Activated CD4-positive, alpha-beta T cell treated with anti-CD3 and anti-CD28 coated beads, Interleukin-2, amount 10 ng/mL, durations not matched to agents 24 days and 14 days (primary cell): ENCODE measurements around the gene ERN2. TPM values are rescaled to one million over a fixed set of nuclear protein-coding genes. Genes with fewer than 3 reads are reported as not detected.

Experiments
- DNase-seq: peaks from one replicate; pipeline ENCODE4 v3.0.0; 2022
- H3K27ac Mint-ChIP-seq: one replicate; pipeline ENCODE4 v1.8.0; 2022; ENCODE audit warnings: mild to moderate bottlenecking, mixed read lengths
- H3K27me3 Mint-ChIP-seq: one replicate; pipeline ENCODE4 v1.8.0; 2022; ENCODE audit warnings: mixed read lengths
- H3K36me3 Mint-ChIP-seq: one replicate; pipeline ENCODE4 v1.8.0; 2022; ENCODE audit warnings: low read depth, mild to moderate bottlenecking, mixed read lengths
- H3K4me1 Mint-ChIP-seq: one replicate; pipeline ENCODE4 v1.8.0; 2021; ENCODE audit warnings: mixed read lengths
- H3K4me3 Mint-ChIP-seq: one replicate; pipeline ENCODE4 v1.8.0; 2022; ENCODE audit warnings: mild to moderate bottlenecking, moderate library complexity, mixed read lengths
- H3K9me3 Mint-ChIP-seq: one replicate; pipeline ENCODE4 v1.8.0; 2021; ENCODE audit warnings: mixed read lengths
- intact Hi-C: fragments of 100-400 bp; cut with micrococcal nuclease; formaldehyde crosslinking; loops from one replicate; pipeline ENCODE4 v1.15.1; 2023
- total RNA-seq: library from RNA; stranded (reverse); gene quantifications from 2 replicates; pipeline ENCODE4 v1.2.3, GENCODE V29; 2022

Gene ERN2
- total RNA-seq, 1 donor from 2014 or later = not detected

DNA sequence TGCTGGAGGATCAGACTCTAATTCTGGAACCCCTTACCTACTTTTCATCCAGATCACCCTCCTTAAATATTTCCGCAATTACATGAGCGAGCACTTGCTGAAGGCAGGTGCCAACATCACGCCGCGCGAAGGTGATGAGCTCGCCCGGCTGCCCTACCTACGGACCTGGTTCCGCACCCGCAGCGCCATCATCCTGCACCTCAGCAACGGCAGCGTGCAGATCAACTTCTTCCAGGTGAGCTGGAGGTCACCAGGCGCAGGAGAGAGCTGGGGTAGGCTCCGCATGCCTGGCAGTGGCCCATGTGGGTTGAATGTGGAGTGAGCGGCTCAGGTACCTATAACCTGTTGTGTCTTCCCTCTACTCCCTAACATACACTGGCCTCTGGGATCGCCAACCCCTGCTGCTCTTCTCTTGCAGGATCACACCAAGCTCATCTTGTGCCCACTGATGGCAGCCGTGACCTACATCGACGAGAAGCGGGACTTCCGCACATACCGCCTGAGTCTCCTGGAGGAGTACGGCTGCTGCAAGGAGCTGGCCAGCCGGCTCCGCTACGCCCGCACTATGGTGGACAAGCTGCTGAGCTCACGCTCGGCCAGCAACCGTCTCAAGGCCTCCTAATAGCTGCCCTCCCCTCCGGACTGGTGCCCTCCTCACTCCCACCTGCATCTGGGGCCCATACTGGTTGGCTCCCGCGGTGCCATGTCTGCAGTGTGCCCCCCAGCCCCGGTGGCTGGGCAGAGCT, 23.4 kb downstream of the ERN2 start:
- DNase-seq = no peak
- peaks cover 56% of the 10 kb centered on the region for H3K36me3 Mint-ChIP-seq
- H3K27me3 Mint-ChIP-seq = no peaks in the 10 kb centered on the region
- peaks cover 3% of the 10 kb centered on the region for H3K4me1 Mint-ChIP-seq
- H3K4me3 Mint-ChIP-seq = no peak overlapping the region
- no peak overlapping the region for H3K27ac Mint-ChIP-seq
- intact Hi-C loops = no loop called here
- no peaks in the 10 kb centered on the region for H3K9me3 Mint-ChIP-seq

DNA sequence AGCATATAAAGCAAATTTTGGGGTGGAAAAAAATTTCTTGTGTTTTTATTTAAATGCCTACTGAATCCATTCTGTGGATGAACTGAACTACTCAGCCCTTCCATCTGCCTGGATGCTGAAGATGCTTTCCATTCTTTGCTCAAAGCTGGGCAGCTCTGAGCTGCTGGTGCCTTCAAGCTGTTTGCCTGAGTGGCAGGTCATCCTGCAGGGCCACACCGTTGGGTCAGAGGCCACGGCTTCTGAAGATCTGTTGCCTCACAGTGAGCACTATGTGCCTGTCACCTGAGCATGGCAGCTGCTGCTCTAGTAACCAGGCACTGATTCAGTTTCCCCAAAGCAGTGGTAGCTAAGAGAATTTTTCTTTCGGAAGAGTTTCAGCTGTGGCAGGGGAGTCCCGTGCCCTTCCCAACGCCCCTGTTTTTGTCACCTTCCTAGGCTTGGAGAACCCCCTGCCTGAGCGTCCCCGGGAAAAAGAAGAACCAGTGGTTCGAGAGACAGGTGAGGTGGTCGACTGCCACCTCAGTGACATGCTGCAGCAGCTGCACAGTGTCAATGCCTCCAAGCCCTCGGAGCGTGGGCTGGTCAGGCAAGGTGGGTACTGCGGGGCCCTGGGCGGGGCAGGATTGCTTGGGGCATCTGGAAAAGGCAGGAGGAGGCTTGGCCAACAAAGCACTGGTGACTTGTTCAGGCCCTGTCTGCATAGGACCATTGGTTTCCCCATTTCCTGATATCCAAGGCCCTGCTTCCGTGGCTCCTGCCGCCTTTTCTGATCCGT, 25.8 kb downstream of the ERN2 start:
- DNase-seq = no peak
- peaks cover 71% of the 10 kb centered on the region for H3K36me3 Mint-ChIP-seq
- no peak overlapping the region for H3K4me3 Mint-ChIP-seq
- intact Hi-C loops = no loop called here
- no peaks in the 10 kb centered on the region for H3K9me3 Mint-ChIP-seq
- H3K27ac Mint-ChIP-seq = no peak overlapping the region
- peaks cover 8% of the 10 kb centered on the region for H3K4me1 Mint-ChIP-seq
- no peaks in the 10 kb centered on the region for H3K27me3 Mint-ChIP-seq

DNA sequence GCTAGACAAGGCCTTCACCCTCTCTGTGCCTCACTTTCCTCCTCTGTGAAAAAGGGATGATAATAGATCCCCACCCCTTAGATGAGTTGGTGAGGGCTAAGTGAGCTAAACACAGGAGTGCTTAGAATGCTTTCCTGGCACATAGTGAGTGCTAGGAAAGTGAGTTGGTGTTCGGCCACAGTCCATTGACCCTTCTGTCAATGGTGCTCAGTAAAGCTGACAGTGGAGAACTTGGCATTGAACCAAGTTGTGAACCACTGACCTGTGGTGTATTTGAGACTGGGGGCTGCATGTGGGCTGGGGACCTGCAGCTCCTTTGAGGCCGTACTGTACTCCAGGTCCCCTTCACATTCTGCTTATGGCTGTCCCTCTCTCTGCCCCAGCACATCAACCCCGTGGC, 29.5 kb downstream of the ERN2 start:
- Mint-ChIP-seq H3K27me3 (no peaks in the 10 kb centered on the region), H3K36me3 (peaks cover 67% of the 10 kb centered on the region), H3K27ac (no peak overlapping the region), H3K9me3 (no peaks in the 10 kb centered on the region), H3K4me1 (peaks cover 36% of the 10 kb centered on the region), H3K4me3 (no peak overlapping the region)
- no peak for DNase-seq
- intact Hi-C loops = no loop called here

DNA sequence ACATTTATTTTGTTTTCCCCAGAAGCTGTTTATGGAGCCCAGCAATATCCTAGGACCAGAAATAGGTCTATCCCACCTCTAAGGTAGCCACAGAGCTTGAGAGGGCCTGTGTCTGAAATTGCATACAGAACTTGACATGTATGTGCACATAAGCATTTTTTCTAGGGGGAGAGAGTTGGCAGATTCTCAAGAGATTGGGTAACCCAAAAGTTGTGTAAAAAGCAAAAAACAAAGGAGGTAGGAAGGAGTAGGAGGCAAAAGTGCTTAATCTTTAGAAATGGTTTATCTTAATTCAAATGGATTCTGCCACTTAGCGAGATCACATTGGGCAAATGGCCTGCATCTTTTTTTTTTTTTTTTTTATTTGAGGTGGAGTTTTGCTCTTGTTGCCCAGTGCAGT, 30.8 kb downstream of the ERN2 start:
- Mint-ChIP-seq H3K9me3 (no peaks in the 10 kb centered on the region), H3K4me3 (no peak overlapping the region), H3K4me1 (peaks cover 39% of the 10 kb centered on the region), H3K27me3 (no peaks in the 10 kb centered on the region), H3K36me3 (peaks cover 54% of the 10 kb centered on the region), H3K27ac (peak overlapping the region; percentile 0)
- DNase-seq = no peak
- intact Hi-C loops = no loop called here

DNA sequence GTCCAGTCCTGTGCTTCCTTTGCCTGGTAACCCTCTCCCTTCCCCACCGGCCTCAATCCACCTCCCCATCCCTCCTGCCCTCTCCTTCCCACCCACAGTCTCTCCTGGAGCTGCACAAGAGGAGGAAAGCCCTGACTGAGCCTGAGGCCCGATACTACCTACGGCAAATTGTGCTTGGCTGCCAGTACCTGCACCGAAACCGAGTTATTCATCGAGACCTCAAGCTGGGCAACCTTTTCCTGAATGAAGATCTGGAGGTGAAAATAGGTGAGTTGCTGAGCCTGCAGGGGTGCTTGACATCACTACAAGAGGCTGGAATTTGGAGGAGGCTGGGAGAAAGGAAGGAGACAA, 33.1 kb downstream of the ERN2 start:
- no peak for DNase-seq
- peak overlapping the region; percentile 92 for H3K4me3 Mint-ChIP-seq
- intact Hi-C loops = loop anchor here (2.0 kb wide), 1 partner anchor 39 kb away; the partner anchor contains the start of genes DCTN5 and PALB2
- H3K27me3 Mint-ChIP-seq = no peaks in the 10 kb centered on the region
- H3K36me3 Mint-ChIP-seq = peaks cover 36% of the 10 kb centered on the region
- H3K27ac Mint-ChIP-seq = peak overlapping the region; percentile 85
- H3K4me1 Mint-ChIP-seq = peaks cover 38% of the 10 kb centered on the region
- H3K9me3 Mint-ChIP-seq = no peaks in the 10 kb centered on the region

DNA sequence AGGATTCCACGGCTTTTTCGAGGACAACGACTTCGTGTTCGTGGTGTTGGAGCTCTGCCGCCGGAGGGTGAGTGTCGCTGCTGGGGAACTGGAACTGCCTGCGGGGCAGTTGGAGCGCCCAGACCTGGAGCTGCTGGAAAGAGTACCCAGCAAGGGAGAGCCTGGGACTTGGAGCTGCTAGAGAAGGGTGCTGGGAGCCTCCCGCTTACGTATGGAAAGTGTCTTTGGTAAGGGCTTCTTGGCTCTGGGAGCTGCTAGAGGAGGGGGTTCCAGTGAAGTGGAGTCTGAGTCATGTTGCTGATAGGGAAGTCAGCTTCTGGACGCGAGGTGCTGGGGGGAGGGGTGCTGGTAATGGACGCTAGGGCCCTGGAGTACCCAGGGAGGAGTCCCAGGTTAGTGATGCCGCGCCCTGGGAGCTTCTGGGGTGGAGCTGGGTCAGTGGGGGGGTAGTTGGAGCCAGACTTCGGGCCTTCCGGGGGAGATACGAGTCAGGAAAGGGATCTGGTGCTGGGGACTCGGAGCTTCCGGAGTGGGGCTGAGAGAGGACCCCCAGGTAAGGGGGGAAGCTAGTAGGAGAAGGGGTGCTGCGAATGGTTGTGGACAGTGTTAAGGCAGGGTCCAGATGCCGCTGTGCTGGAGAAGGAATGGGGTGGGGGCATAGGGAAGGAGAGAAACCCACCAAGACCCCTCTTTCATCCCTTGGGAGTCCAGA, 33.6 kb downstream of the ERN2 start:
- Mint-ChIP-seq H3K4me1 (peaks cover 38% of the 10 kb centered on the region), H3K36me3 (peaks cover 34% of the 10 kb centered on the region), H3K9me3 (no peaks in the 10 kb centered on the region), H3K27me3 (no peaks in the 10 kb centered on the region), H3K27ac (peak overlapping the region; percentile 85), H3K4me3 (peak overlapping the region; percentile 92)
- peak; percentile 74 for DNase-seq
- intact Hi-C loops = loop anchor here (2.0 kb wide), 1 partner anchor 39 kb away; the partner anchor contains the start of genes DCTN5 and PALB2

DNA sequence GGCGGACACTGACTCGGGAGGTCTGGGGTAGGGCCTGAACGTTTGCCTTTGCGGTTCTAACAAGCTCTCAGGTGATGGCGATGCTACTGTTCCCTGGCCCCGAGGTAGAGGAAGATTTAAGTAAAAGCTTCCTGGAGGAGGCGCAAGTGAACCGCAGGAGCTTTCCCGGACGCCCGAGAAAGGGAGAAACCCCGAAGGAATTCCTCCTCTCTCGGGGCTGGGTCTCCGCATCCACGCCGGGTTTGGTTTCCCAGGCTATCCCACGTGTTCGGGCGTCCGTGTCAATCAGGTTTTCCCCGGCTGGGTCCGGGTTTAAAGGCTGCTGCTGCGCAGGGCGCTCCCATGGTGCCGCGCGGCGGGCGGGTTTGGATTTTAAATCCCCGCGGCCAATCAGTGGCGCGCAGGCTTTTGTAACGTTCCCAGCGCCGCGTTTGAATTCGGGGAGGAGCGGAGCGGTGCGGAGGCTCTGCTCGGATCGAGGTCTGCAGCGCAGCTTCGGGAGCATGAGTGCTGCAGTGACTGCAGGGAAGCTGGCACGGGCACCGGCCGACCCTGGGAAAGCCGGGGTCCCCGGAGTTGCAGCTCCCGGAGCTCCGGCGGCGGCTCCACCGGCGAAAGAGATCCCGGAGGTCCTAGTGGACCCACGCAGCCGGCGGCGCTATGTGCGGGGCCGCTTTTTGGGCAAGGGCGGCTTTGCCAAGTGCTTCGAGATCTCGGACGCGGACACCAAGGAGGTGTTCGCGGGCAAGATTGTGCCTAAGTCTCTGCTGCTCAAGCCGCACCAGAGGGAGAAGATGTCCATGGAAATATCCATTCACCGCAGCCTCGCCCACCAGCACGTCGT, 34.4 kb downstream of the ERN2 start, which contains the start of gene PLK1:
PLK1 (plus strand) TSS at position 460 of the 844 bp plus-strand sequence; CDS start at position 504, 44 bp downstream.
- peaks cover 36% of the 10 kb centered on the region for H3K4me1 Mint-ChIP-seq
- intact Hi-C loops = loop anchor here (1.0 to 2.0 kb wide), 2 partner anchors 38 to 121 kb away; partner anchors contain the start of genes DCTN5, EARS2, PALB2 and UBFD1
- H3K36me3 Mint-ChIP-seq = peaks cover 31% of the 10 kb centered on the region

DNA sequence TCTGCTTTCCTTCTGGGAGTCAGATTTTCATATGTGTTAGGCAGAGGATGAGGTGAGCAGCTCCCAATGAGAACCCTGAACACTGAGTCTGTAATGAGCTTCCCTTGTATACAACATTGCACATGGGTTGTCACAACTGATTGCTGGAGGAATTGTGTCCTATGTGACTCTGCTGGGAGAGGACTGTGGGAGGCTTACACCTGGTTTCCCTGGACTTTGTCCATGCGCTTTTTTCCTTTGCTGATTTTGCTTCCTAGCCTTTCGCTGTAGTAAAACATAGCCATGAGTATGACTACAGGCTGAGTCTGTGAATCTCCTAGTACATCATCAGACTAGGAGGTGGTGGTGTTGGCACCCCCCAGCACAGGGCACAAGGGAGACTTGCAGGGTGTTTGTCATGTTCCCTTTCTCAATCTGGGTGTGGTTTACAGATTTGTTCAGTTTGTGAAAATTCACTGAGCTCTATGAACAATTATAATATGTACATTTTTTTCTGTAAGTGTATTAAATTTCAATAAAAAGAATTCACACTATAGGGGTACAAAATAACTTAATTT, 36.0 kb downstream of the ERN2 start:
- no peak for DNase-seq
- H3K36me3 Mint-ChIP-seq = peaks cover 26% of the 10 kb centered on the region

More for the DNA sequence above, 34.4 kb downstream of the ERN2 start, which contains the start of gene PLK1:
- Mint-ChIP-seq H3K9me3 (no peaks in the 10 kb centered on the region), H3K27me3 (no peaks in the 10 kb centered on the region), H3K4me3 (peak within 1 kb of the TSS; percentile 92), H3K27ac (peak within 1 kb of the TSS; percentile 85)
- peak; percentile 96 for DNase-seq

DNA sequence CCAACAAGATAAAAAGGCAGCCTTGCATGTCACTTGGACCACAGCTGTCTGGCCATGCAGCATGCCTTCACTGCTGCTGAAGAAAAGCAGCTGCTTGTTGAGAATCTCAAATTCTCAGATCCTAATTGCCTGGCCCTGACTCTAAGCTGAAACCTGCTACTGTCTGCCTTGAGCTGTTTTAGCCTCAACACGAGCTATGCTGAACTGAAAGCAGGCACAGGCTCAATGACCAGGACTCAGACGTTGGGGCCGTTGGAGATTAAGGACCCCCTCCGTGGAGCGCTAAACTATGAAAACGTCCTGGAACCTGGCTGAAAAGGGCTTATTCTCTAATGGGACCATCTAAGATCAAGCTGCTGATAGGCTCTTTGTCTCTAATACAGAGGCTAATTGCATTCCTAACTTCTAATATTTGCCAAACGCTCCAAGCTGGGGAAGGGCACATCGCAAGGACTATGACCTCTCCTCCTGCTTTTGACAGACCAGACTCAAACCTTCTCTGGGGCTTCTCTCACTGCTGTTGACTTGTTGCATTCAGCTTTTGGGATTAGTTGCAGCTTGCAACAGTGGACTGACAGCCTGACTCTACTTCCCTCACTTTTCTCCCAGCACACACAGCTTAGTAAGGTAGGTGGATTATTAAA, 38.9 kb downstream of the ERN2 start:
- H3K27ac Mint-ChIP-seq = no peak overlapping the region
- no peak for DNase-seq
- H3K9me3 Mint-ChIP-seq = no peaks in the 10 kb centered on the region
- H3K4me1 Mint-ChIP-seq = peaks cover 23% of the 10 kb centered on the region
- no peaks in the 10 kb centered on the region for H3K27me3 Mint-ChIP-seq
- H3K4me3 Mint-ChIP-seq = no peak overlapping the region
- peaks cover 34% of the 10 kb centered on the region for H3K36me3 Mint-ChIP-seq
- intact Hi-C loops = no loop called here

More for the DNA sequence above, 36.0 kb downstream of the ERN2 start:
- Mint-ChIP-seq H3K27ac (peak overlapping the region; percentile 52), H3K4me3 (no peak overlapping the region), H3K9me3 (no peaks in the 10 kb centered on the region), H3K4me1 (peaks cover 30% of the 10 kb centered on the region), H3K27me3 (no peaks in the 10 kb centered on the region)
- intact Hi-C loops = no loop called here

DNA sequence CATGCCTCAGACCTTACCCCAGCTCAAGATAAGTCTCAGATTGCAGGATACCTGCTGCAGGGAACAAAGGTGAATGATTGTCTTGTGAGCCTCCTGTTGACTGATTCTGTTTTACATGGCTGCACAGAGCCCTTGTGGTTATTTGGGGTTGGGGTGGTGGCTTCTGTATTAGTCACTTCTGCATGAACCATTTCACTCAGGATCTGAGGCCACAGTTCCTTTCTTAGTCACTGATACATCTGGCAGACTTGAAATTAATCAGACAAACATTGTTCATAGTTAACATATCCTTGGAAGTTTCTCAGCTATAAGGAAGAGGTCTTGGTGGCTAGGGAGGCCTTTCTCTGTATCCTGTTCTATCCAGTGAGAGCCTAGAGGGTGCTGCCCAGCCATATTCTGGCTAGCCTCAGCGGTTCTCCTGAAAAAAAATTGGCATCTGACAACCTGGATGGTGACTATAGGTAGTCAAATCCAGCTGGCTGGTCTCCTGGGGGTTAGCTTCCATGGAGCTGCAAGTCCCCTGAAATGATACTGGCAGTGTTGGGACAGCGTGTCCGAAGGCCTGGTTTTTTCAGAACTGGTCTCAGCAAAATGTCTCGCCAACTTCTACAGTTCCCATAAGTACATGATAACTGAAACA, 42.8 kb downstream of the ERN2 start:
- no peaks in the 10 kb centered on the region for H3K27me3 Mint-ChIP-seq
- peak overlapping the region; percentile 28 for H3K4me3 Mint-ChIP-seq
- H3K9me3 Mint-ChIP-seq = no peaks in the 10 kb centered on the region
- intact Hi-C loops = loop anchor here (1.0 kb wide), 1 partner anchor 29 kb away; the partner anchor contains the start of genes DCTN5 and PALB2
- H3K4me1 Mint-ChIP-seq = peaks cover 20% of the 10 kb centered on the region
- peaks cover 71% of the 10 kb centered on the region for H3K36me3 Mint-ChIP-seq
- H3K27ac Mint-ChIP-seq = peak overlapping the region; percentile 66
- peak; percentile 80 for DNase-seq

DNA sequence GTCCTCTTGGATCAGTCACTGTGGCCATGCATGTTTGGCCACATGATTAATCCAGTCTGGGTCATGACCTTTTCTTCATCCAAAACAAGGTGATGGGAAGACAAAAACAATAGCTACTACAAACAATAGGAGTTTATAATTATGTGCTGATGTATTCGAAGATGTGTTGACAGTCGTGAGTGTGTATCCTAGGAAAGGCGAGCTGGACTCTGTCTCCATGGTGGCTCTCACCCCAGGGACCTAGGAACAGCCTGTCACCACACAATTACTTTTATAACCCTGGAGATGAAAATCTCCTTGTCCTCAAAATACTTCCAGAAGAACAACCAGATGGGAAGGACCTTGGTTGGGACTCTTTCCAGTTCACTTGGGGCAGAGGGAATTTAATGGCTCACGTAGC, 44.1 kb downstream of the ERN2 start:
- intact Hi-C loops = no loop called here
- Mint-ChIP-seq H3K9me3 (no peaks in the 10 kb centered on the region), H3K4me1 (peaks cover 20% of the 10 kb centered on the region), H3K4me3 (no peak overlapping the region), H3K27ac (no peak overlapping the region), H3K36me3 (peaks cover 79% of the 10 kb centered on the region), H3K27me3 (no peaks in the 10 kb centered on the region)
- DNase-seq = no peak

DNA sequence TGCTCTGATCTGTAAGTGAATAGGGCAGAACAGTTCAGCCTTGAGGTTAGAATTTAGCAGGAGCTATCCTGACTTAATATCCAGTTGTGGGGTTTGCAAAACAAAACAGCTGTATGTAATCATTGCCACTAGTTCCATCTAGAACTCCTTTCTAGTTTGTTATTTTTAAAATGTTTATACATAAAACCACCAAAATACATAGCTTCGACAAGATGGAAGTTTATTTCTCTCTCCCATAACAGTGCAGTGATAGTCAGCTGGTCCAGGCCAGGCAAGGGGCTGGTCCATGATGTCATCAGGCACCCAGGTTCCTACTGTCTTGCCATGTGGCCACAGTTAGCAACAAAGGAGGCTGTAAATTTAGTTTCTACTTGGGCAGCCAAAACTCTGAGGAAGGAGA, 44.8 kb downstream of the ERN2 start:
- no peaks in the 10 kb centered on the region for H3K27me3 Mint-ChIP-seq
- intact Hi-C loops = no loop called here
- H3K4me1 Mint-ChIP-seq = peaks cover 20% of the 10 kb centered on the region
- peak overlapping the region; percentile 17 for H3K27ac Mint-ChIP-seq
- H3K4me3 Mint-ChIP-seq = no peak overlapping the region
- H3K9me3 Mint-ChIP-seq = no peaks in the 10 kb centered on the region
- peaks cover 81% of the 10 kb centered on the region for H3K36me3 Mint-ChIP-seq
- no peak for DNase-seq
